B cell (primary cell): ENCODE data around the gene ESRRA. TPM values are rescaled to one million over a fixed set of nuclear protein-coding genes. Genes with fewer than 3 reads are reported as not detected.

Experiments
- ATAC-seq: fragments of 200-7000 bp; cut with Tn5 transposase; one replicate; pipeline ENCODE4 v1.10.0; 2021; ENCODE audit warnings: low read depth, mild to moderate bottlenecking, moderate number of reproducible peaks, moderate library complexity
- CTCF ChIA-PET: fragments of 350-600 bp; sonication (Branson Sonifier 250); formaldehyde crosslinking; loops from one replicate; lab custom pipeline; 2021; ENCODE audit warnings: antibody characterized with exemption, inconsistent platforms; lab: Charles Lee
- POLR2A ChIA-PET: fragments of 350-600 bp; sonication (Branson Sonifier 250); formaldehyde crosslinking; loops from one replicate; lab custom pipeline; 2021; ENCODE audit warnings: antibody characterized with exemption; lab: Charles Lee
- DNase-seq: peaks from one replicate; pipeline ENCODE4 v3.0.0; 2013
- H2AFZ ChIP-seq: 2 replicates; pipeline ENCODE4 v1.6.1; 2012; ENCODE audit warnings: mild to moderate bottlenecking, low read depth, low read length; ENCODE audit not compliant: insufficient read depth, poor library complexity, severe bottlenecking
- H3K27ac ChIP-seq, 2 donors: 1 replicate in 1 of 2; 2 replicates in 1 of 2; pipeline ENCODE4 v1.5.1; 2012 to 2013; ENCODE audit warnings: low read length in 2 of 2, mild to moderate bottlenecking in 2 of 2, moderate library complexity in 1 of 2
- H3K27me3 ChIP-seq, 4 experiments: fragments of 200-600 bp in 1 of 4; sonication (generic) in 1 of 4; replicated peaks in 1 of 4; 1 replicate in 2 of 4; 2 replicates in 2 of 4; pipeline versions ENCODE4 v1.6.1 to v1.7.0; 2013 to 2016; ENCODE audit warnings: low read length in 3 of 4, mild to moderate bottlenecking in 2 of 4, mixed read lengths in 1 of 4, moderate library complexity in 1 of 4; ENCODE audit not compliant: insufficient read depth in 4 of 4, control insufficient read depth in 3 of 4; ENCODE audit errors: control extremely low read depth in 1 of 4
- H3K36me3 ChIP-seq, 2 experiments: replicated peaks in 1 of 2; 1 replicate in 1 of 2; 2 replicates in 1 of 2; pipeline versions ENCODE4 v1.6.1 to v1.7.1; 2013; ENCODE audit warnings: low read length in 1 of 2; ENCODE audit not compliant: insufficient read depth in 2 of 2, control insufficient read depth in 1 of 2; ENCODE audit errors: control extremely low read depth in 1 of 2, extremely low read depth in 1 of 2
- H3K4me1 ChIP-seq, 2 donors: fragments of 200-600 bp in 1 of 2; sonication (generic) in 1 of 2; 1 replicate in 1 of 2; 2 replicates in 1 of 2; pipeline versions ENCODE4 v1.5.1 to v1.6.1; 2013 to 2017; ENCODE audit warnings: low read length in 2 of 2; ENCODE audit not compliant: control insufficient read depth in 2 of 2, insufficient read depth in 2 of 2
- H3K4me2 ChIP-seq: replicated peaks from 2 replicates; pipeline ENCODE3; 2012; ENCODE audit warnings: mild to moderate bottlenecking, low read depth, low read length; ENCODE audit not compliant: poor library complexity, severe bottlenecking
- H3K4me3 ChIP-seq, 5 experiments: fragments of 200-600 bp in 1 of 5; sonication (generic) in 1 of 5; 1 replicate in 3 of 5; 2 replicates in 2 of 5; pipeline versions ENCODE4 v1.5.1 to v1.7.0; 2011 to 2016; ENCODE audit warnings: low read length in 4 of 5, mild to moderate bottlenecking in 4 of 5, low read depth in 2 of 5, control low read depth in 1 of 5, moderate library complexity in 1 of 5; ENCODE audit not compliant: insufficient read depth in 1 of 5; ENCODE audit errors: control extremely low read depth in 1 of 5, extremely low read depth in 1 of 5
- H3K79me2 ChIP-seq: fragments of 200-600 bp; sonication (generic); one replicate; pipeline ENCODE4 v1.6.0; 2016; ENCODE audit warnings: low read length; ENCODE audit not compliant: control insufficient read depth, insufficient read depth
- H3K9ac ChIP-seq: fragments of 200-600 bp; sonication (generic); 2 replicates; pipeline ENCODE4 v1.6.1; 2017; ENCODE audit warnings: mild to moderate bottlenecking, low read length, moderate library complexity
- H3K9me3 ChIP-seq, 3 donors: one replicate each; pipeline versions ENCODE4 v1.6.1 to v1.7.1; 2013; ENCODE audit warnings: low read length in 2 of 3; ENCODE audit not compliant: control insufficient read depth in 2 of 3, insufficient read depth in 1 of 3; ENCODE audit errors: control extremely low read depth in 1 of 3
- H4K20me1 ChIP-seq: 2 replicates; pipeline ENCODE4 v1.6.0; 2012; ENCODE audit warnings: mild to moderate bottlenecking, low read length; ENCODE audit not compliant: insufficient read depth, control insufficient read depth, poor library complexity, severe bottlenecking
- H3K27ac Mint-ChIP-seq: one replicate; pipeline ENCODE4 v1.8.0; 2021; ENCODE audit warnings: mixed read lengths
- H3K27me3 Mint-ChIP-seq: one replicate; pipeline ENCODE4 v1.8.0; 2021; ENCODE audit warnings: mixed read lengths
- H3K4me1 Mint-ChIP-seq: one replicate; pipeline ENCODE4 v1.8.0; 2021; ENCODE audit warnings: mixed read lengths
- H3K4me3 Mint-ChIP-seq: one replicate; pipeline ENCODE4 v1.8.0; 2021; ENCODE audit warnings: mixed read lengths
- H3K9me3 Mint-ChIP-seq: one replicate; pipeline ENCODE4 v1.8.0; 2022; ENCODE audit warnings: mixed read lengths; ENCODE audit not compliant: insufficient read depth
- CTCF ChIP-seq: fragments of 200-600 bp; IDR thresholded peaks from one replicate; pipeline ENCODE4 v1.8.0; 2022; ENCODE audit warnings: antibody characterized with exemption, mild to moderate bottlenecking
- EZH2 ChIP-seq: IDR thresholded peaks from 2 replicates; pipeline ENCODE4 v1.6.1; 2012; ENCODE audit warnings: borderline replicate concordance, low read depth, mild to moderate bottlenecking, moderate library complexity, low read length; ENCODE audit not compliant: insufficient read depth, poor library complexity, severe bottlenecking
- WGBS: methylation state at CpG from one replicate; pipeline ENCODE4 v1.1.5; 2013; ENCODE audit warnings: missing lambda C conversion rate; ENCODE audit not compliant: insufficient coverage; 5-methylcytosine and 5-hydroxymethylcytosine counted together
- intact Hi-C: fragments of 100-400 bp; cut with micrococcal nuclease; formaldehyde crosslinking; loops from one replicate; pipeline ENCODE4 v1.10.0; 2022
- polyA plus RNA-seq: library from polyadenylated mRNA; depleted of rRNA; stranded (reverse); fragments of >200 nt; gene quantifications from 2 replicates; pipeline ENCODE4 v1.2.3, GENCODE V29; 2012
- total RNA-seq, 2 donors: library from RNA; stranded (reverse); fragments of 120-200 nt in 1 of 2; gene quantifications; 1 replicate in 1 of 2; 2 replicates in 1 of 2; pipeline versions ENCODE4 v1.2.3 to v1.2.4, GENCODE V29; 2013 to 2022

ESRRA gene
- total and polyA plus RNA-seq, 2 donors (not counting 1 experiment from before 2014, with no cell fraction given), result 16.3 to 39.6 TPM

- H3K36me3 ChIP-seq, result peaks cover 4 to 28% of the 10 kb centered on the region in 2 experiments
- no peak overlapping the region for H3K4me3 ChIP-seq
- peaks cover 0 to 4% of the 10 kb centered on the region in 2 donors for H3K4me1 ChIP-seq
- H3K9ac ChIP-seq, result no peak overlapping the region
- DNase-seq, result no peak
- H3K9me3 ChIP-seq, result no peaks in the 10 kb centered on the region
- no peak overlapping the region for H3K27ac Mint-ChIP-seq
- no peaks in the 10 kb centered on the region for H3K27me3 Mint-ChIP-seq
- H3K27me3 ChIP-seq, result no peaks in the 10 kb centered on the region
- ChIA-PET POLR2A (interaction anchor here (0.6 to 1.7 kb wide), 3 partner anchors 32 to 383 kb away, joined by 3 to 8 read pairs (median 7); partner anchors contain the start of genes PRDX5 and TRMT112), CTCF (interaction anchor here (1.4 to 3.7 kb wide), 2 partner anchors 17 to 32 kb away, joined by 3 to 16 read pairs; partner anchors contain the start of genes PRDX5 and TRMT112)
- peaks cover 3% of the 10 kb centered on the region for H3K4me1 Mint-ChIP-seq
- H3K9me3 Mint-ChIP-seq, result no peaks in the 10 kb centered on the region
- peaks cover 22% of the 10 kb centered on the region for H4K20me1 ChIP-seq
- TF ChIP-seq CTCF (no peak), EZH2 (no peak)
- H3K4me2 ChIP-seq, result no peak overlapping the region
- ATAC-seq, result no peak
- H3K27ac ChIP-seq, result no peak overlapping the region
- H2AFZ ChIP-seq, result no peak overlapping the region
- H3K4me3 Mint-ChIP-seq, result no peak overlapping the region
- 97% methylated on average over 11 of the region's 11 CpGs for WGBS
- peaks cover 3% of the 10 kb centered on the region for H3K79me2 ChIP-seq
- intact Hi-C loops, result no loop called here
These were observed 44.1 kb downstream of the ESRRA start for GRCh38 chr11:64349404-64349803.

GRCh38 chr11:64351136-64351631 lies 45.9 kb downstream of the ESRRA start:
- peaks cover 3% of the 10 kb centered on the region for H3K79me2 ChIP-seq
- no peak overlapping the region for H3K4me3 ChIP-seq
- peaks cover 0 to 14% of the 10 kb centered on the region in 2 donors for H3K4me1 ChIP-seq
- no peak overlapping the region for H2AFZ ChIP-seq
- Mint-ChIP-seq H3K27ac (no peak overlapping the region), H3K27me3 (no peaks in the 10 kb centered on the region), H3K4me1 (peaks cover 8% of the 10 kb centered on the region), H3K9me3 (no peaks in the 10 kb centered on the region), H3K4me3 (no peak overlapping the region)
- POLR2A ChIA-PET, result interaction anchor here (1.2 kb wide), 1 partner anchor 33 kb away, joined by 4 read pairs; the partner anchor contains the start of gene PRDX5
- 84% methylated on average over 18 of the region's 18 CpGs for WGBS
- CTCF ChIA-PET, result interaction anchor here (1.3 to 3.7 kb wide), 2 partner anchors 34 to 147 kb away, joined by 4 to 16 read pairs; partner anchors contain the start of genes PRDX5 and TRMT112
- peaks cover 21% of the 10 kb centered on the region for H4K20me1 ChIP-seq
- TF ChIP-seq CTCF (no peak), EZH2 (no peak)
- no peaks in the 10 kb centered on the region for H3K9me3 ChIP-seq
- H3K27me3 ChIP-seq, result no peaks in the 10 kb centered on the region
- H3K36me3 ChIP-seq, result peaks cover 2 to 21% of the 10 kb centered on the region in 2 experiments
- ATAC-seq (no peak), DNase-seq (no peak)
- no peak overlapping the region for H3K9ac ChIP-seq
- H3K27ac ChIP-seq, result no peak overlapping the region
- no peak overlapping the region for H3K4me2 ChIP-seq
- intact Hi-C loops, result no loop called here
